HepG2 (cell line): ENCODE results near the gene GADD45A. TPM values are rescaled to one million over a fixed set of nuclear protein-coding genes. Genes with fewer than 3 reads are reported as not detected.

Experiments
- GABPA ChIP-seq, 2 experiments: IDR thresholded peaks; 2 replicates each; pipeline ENCODE4 v1.6.1; 2011 to 2016; ENCODE audit warnings: low read depth in 2 of 2, low read length in 1 of 2, missing biosample characterization in 1 of 2, missing genetic modification characterization in 1 of 2
- HMG20A ChIP-seq: IDR thresholded peaks from 2 replicates; pipeline ENCODE4 v1.6.1; 2016; ENCODE audit warnings: borderline replicate concordance
- LBX2 ChIP-seq: sonication (generic); formaldehyde crosslinking; IDR thresholded peaks from 2 replicates; pipeline ENCODE4 v1.5.0; 2020; ENCODE audit warnings: missing genetic modification reagents, mild to moderate bottlenecking, borderline replicate concordance
- MED1 ChIP-seq: sonication (generic); formaldehyde crosslinking; IDR thresholded peaks from 2 replicates; pipeline ENCODE4 v1.4.0; 2020; ENCODE audit warnings: missing genetic modification reagents
- RELA ChIP-seq: sonication (generic); formaldehyde crosslinking; IDR thresholded peaks from 2 replicates; pipeline ENCODE4 v1.4.0; 2020; ENCODE audit warnings: missing genetic modification reagents
- REXO4 ChIP-seq: sonication (generic); formaldehyde crosslinking; IDR thresholded peaks from 2 replicates; pipeline ENCODE4 v1.8.0; 2022; ENCODE audit warnings: missing genetic modification reagents, mild to moderate bottlenecking, borderline replicate concordance
- TFDP2 ChIP-seq: sonication (generic); formaldehyde crosslinking; IDR thresholded peaks from 2 replicates; pipeline ENCODE4 v1.4.0; 2020; ENCODE audit warnings: missing genetic modification reagents
- TOE1 ChIP-seq: sonication (generic); formaldehyde crosslinking; IDR thresholded peaks from 2 replicates; pipeline ENCODE4 v1.4.0; 2020; ENCODE audit warnings: mild to moderate bottlenecking, missing genetic modification reagents
- ZBTB26 ChIP-seq: IDR thresholded peaks from 2 replicates; pipeline ENCODE4 v1.6.1; 2016; ENCODE audit warnings: missing compliant biosample characterization, missing genetic modification reagents, borderline replicate concordance
- ZIK1 ChIP-seq: sonication (generic); formaldehyde crosslinking; IDR thresholded peaks from 2 replicates; pipeline ENCODE4 v1.5.0; 2020; ENCODE audit warnings: mild to moderate bottlenecking, low read depth, missing genetic modification reagents, borderline replicate concordance
- ZMYM4 ChIP-seq: sonication (generic); formaldehyde crosslinking; IDR thresholded peaks from 2 replicates; pipeline ENCODE4 v1.8.1; 2023; ENCODE audit warnings: mild to moderate bottlenecking, missing genetic modification reagents
- ZNF318 ChIP-seq: sonication (generic); formaldehyde crosslinking; IDR thresholded peaks from 2 replicates; pipeline ENCODE4 v1.4.0; 2020; ENCODE audit warnings: mild to moderate bottlenecking, missing genetic modification reagents
- ZNF614 ChIP-seq: IDR thresholded peaks from 2 replicates; pipeline ENCODE4 v1.6.1; 2018; ENCODE audit warnings: missing biosample characterization, missing genetic modification reagents, inconsistent platforms, borderline replicate concordance
- ZNF878 ChIP-seq: sonication (generic); formaldehyde crosslinking; IDR thresholded peaks from 2 replicates; pipeline ENCODE4 v1.8.1; 2023; ENCODE audit warnings: mild to moderate bottlenecking, missing genetic modification reagents, moderate library complexity
- polyA plus RNA-seq, 8 experiments: library from polyadenylated mRNA; depleted of rRNA in 3 of 8; stranded (reverse) in 7 of 8; unstranded in 1 of 8; fragments of >200 nt; fragmentation: Illumina TruSeq in 4 of 8; extraction: Trizol in 4 of 8; gene quantifications; 2 replicates each; pipeline versions ENCODE4 v1.2.1 to v1.2.3, GENCODE V29; 2011 to 2016; ENCODE audit warnings: low read depth in 4 of 8, missing spikeins in 1 of 8, mixed read lengths in 1 of 8; ENCODE audit not compliant: insufficient read depth in 1 of 8
- total RNA-seq, 5 experiments: library from RNA; depleted of rRNA; stranded (reverse); fragments of >200 nt; fragmentation: Illumina TruSeq; extraction: Trizol; gene quantifications; 2 replicates each; pipeline ENCODE4 v1.2.3, GENCODE V29; 2016; ENCODE audit warnings: low read depth in 1 of 5

Gene GADD45A
- total and polyA plus RNA-seq, 2 of the 13 experiments (the other 11 are each of a cell fraction or from before 2014, with no cell fraction given) = 33.2 to 46.2 TPM

- TF ChIP-seq ZBTB26 (CRISPR knock-in tag) (peak; percentile 71; the same call in 1 of the 2 replicates), MED1 (CRISPR knock-in tag) (peak; percentile 92), TFDP2 (no peak), HMG20A (peak; percentile 88; the same call in 1 of the 2 replicates), ZMYM4 (peak; percentile 79), REXO4 (CRISPR knock-in tag) (no peak), TOE1 (CRISPR knock-in tag) (no peak), RELA (CRISPR knock-in tag) (0 out of 2 replicates have a peak, but pooled peaks have one; percentile 83), GABPA (IDR thresholded peaks at IDR 0.05; ENCODE audit: low read depth, low read length) (no peak), GABPA (CRISPR knock-in tag; IDR thresholded peaks at IDR 0.05; ENCODE audit: low read depth) (peak; percentile 60; the same call in 1 of the 2 replicates), LBX2 (CRISPR knock-in tag) (no peak), ZNF318 (CRISPR knock-in tag) (no peak), ZNF878 (CRISPR knock-in tag) (peak; percentile 74; the same call in 1 of the 2 replicates), ZNF614 (CRISPR knock-in tag) (peak; percentile 51; the same call in 1 of the 2 replicates), ZIK1 (CRISPR knock-in tag) (no peak)
Observed at GRCh38 chr1:67700692-67701410, 15.8 kb downstream of the GADD45A start (continued).
